Inflammatory macrophage treated with lipopolysaccharide for 1 hour (primary cell): ENCODE measurements around the gene CBLB.

Source experiments
- DNase-seq, 2 donors: peaks; one replicate each; pipeline ENCODE4 v3.0.0-alpha.2; 2020 to 2022

CBLB gene

DNA sequence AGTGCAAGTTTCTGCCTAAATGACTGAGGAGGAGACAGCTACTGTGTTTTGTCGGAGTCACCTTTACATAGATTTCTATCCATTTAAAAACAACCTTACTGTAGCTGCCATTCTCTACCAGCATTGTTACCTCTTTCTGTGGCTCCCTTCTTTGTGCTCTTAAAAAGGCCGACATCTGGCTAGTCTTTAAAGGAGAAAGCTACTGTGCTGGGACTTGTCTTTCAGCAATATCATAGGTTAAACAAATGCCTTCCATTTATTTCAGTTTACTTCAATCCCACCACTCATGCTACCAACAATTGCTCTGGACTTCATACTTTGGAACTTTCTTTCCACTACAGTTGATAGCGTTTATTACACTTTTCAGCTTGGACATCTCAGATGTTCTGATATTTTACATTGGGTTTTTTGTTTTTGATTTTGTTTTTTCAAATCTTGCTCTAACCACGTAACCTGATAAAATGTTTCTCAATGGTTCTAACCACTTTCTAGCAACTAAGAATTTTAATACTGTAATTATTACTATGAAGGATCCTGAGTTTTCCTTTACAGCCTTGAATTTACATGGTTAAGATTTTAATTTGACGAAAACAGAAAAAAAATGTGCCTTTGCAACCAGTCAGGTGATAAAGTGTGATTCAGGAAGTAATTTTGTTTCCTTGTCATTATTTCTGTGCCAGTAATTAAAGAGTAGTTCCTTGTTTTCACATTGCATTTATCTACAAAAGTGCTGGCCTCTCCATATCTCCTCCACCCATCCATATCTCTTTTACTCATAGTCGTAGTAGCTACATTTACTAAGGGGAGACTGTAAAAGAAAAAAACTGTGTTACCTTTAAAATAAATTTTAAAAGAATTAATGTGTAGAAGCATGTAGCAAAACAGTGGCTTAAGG is 1.3 kb upstream of the CBLB start:
- no peak for DNase-seq

DNA sequence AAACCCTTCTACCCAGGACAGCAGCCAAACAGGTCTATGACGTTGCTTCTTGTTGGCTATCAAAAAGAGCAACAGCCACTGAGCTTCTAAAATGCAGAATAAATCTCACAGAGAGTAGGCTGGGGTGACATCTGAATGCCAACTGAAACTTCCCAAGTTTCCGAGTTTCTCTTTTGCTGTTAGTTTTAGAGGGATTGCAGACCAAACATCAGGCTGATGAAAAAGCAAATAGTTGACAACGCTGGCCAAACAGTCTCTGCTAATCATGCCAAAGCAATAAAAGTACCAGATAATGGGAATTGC is 670 bp upstream of the CBLB start:
- no peak for DNase-seq

DNA sequence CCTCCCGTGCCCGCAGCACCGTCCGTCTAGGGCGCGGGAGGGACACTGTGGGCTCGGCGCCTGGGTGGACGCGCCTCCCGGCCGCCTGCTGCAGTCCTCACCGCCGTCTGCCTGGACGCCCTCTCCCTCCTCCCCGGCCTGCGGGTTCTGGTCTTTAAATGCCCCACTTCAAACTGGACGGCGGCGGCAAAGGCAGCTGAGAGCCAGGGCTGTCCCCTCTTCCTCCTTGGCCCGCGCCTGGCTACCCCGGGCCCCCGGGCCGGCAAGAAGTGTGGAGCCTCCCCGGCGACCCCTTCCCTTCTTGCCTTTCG is 426 bp downstream of the CBLB start:
- peak in 1 of 2 donors; percentile 27 for DNase-seq

DNA sequence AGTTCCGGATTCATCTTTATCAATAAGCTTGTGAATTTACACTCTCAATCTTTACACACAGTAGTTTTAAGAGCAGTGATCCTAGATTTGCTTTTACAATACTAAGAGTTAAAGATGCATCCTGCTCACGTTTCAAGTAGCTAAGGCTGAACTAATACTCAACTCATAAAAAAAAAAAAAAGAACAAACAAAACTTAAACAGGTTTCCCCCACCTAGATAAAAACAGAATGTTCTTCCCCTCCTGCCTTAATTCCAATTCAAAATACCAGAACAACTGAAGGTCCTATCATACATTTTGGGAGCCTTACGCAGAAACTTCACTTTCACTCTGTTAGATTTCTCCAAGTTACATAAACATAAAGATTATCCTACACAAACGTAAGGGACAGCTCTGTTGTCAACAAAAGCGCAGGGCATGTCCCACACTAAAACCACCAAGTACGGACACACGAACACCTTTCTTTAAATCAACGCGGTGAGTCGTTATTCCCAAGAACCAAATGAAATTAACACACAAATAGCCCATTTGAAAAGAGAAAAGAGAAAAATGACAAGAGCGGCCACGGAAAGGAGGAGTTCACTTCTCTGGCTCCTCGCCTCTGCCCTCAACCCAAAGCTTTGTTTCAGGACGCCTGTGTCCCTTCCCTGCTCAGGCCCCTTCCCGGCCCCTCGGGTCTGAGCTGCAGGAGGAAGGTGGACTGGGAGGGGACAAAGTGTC is 941 bp downstream of the CBLB start:
- peak in 1 of 2 donors; percentile 21 for DNase-seq

DNA sequence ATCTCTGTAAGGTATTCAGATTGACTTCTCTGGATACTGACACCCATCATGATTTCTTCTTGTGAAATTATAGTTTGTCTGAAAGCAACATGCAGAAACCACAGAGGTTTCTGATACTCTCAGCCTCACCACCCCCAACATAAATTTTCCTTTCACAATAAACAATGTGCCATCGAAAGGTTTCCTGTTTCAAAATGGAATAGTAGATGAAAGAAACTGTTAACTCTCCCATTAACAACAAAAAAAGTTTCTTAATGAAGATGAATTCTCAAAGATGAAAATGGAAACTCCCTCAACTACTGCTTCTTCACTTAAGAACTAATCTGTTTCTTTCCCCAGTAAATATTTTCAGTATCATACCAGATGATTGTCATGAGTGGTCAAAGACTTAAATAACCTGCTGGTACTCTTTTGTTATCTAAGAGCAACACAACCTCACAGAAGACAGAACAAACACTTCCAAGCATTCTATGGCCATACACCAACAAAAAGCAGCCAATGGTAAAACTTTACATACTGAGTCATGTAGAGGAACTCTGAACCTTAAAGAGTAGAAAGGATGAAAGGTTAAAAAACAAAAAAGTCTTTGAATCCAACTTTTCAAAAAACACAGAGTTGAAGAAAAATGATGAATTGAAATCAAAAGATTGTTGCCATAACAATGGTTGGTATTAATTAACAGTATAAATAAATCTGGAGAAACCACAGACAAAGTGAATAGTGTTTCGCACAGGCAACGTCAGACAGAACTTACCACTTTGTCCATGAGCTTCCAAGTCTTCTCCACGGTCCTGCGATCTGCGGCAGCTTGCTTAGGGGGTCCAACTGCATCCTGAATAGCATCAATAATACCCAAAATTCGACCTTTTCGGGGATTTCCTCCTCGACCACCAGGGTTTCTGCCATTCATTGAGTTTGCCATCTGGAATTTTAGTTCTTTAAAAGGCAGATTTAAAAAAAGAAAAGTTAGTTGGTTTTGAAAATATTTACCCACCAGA is 1.9 kb downstream of the CBLB start:
- no peak for DNase-seq

GRCh38 chr3:105865867-105866350 is 2.9 kb downstream of the CBLB start:
- no peak for DNase-seq

- DNase-seq, result no peak
Measured at GRCh38 chr3:105865016-105865623, 3.7 kb downstream of the CBLB start.

- DNase-seq, result no peak
Measured at GRCh38 chr3:105864212-105864611, 4.6 kb downstream of the CBLB start.

- no peak for DNase-seq
Measured at GRCh38 chr3:105863608-105864007, 5.2 kb downstream of the CBLB start.

DNA sequence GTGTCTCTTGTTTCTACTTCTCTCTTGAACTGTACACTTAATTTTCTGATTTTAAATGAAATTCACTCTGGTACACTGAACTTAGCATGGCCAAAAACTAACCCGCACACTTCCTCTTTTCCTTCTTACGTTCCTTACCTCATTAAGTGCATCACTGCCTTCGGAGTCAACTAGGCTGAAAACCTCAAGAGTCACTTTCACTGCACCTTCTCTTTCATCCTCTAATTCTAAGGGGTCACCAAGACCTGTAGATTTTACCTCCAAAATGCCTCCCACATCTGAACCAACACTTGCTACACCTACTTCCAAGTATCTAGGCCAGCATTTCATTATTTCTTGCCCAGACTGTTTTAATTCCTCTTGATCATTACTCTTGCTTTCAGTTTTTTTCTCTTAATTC is 6.6 kb downstream of the CBLB start:
- peak in 1 of 2 donors; percentile 31 for DNase-seq

DNA sequence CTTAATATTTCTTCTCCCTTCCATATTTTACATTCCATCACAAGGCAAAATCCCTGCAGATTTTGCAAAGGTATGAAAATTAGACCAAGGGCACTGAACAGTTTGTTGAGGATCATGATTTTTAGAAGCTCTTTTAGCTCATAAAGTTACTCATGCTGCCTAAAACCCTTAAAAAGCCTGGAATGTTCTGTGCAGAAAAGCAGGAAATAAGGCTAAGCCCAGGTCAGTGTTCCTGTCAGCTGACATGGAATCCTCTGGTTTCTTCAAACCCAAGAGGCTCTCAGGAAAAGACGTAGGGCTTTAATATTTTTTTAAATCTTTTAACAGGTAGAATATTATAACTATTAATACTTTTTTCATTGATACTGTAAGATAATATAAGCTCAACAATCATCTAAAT is 8.2 kb downstream of the CBLB start:
- DNase-seq, result no peak

GRCh38 chr3:105858017-105858416 is 10.8 kb downstream of the CBLB start:
- no peak for DNase-seq

- no peak for DNase-seq
Measured at GRCh38 chr3:105857601-105858000, 11.2 kb downstream of the CBLB start.

- no peak for DNase-seq
Measured at GRCh38 chr3:105856605-105857004, 12.2 kb downstream of the CBLB start.

DNA sequence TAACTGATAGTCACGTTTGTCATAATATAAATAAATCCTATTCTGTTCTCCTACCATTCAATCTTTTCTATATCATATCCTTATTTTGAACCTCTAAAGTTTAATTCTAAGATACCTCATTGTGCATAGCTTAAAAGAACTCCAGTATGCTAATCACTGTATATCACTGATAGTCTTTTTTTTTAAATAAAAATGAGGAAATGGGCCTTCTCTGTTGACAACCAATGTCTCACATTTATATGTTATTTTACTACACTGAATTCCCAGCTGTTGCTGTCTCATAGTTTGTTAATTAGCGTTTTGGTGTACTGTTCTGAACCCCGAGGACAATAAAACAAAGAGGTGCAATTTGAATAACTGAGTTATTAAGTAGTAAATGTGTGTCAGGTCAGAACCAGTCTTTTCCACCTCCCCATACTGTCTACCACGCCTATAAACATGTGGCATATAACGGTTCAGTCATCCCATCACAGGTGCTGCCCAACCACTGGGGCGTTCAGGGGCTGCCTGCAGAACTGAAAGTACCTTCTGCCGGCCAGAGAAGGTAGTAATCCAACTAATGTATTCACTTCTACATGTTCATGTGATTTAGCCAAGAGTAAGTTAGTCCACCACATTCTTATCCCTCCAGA is 14.9 kb downstream of the CBLB start:
- no peak for DNase-seq

DNA sequence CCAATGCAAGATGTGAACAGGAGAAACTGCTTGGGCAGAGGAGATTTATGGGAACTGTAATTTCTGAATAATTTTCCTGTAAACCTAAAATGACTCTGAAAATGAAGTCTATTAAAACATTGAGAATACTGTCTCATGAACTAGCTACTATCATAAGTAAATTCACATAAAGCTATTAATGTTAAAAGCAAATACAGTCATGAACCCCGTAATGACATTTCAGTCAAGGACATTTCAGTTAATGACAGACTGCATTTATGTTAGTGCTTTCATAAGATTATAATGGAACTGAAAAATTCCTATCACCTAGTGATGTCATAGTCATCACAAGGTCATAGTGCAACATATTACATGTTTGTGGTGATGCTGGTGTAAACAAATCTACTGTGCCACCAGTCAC is 17.2 kb downstream of the CBLB start:
- no peak for DNase-seq

DNA sequence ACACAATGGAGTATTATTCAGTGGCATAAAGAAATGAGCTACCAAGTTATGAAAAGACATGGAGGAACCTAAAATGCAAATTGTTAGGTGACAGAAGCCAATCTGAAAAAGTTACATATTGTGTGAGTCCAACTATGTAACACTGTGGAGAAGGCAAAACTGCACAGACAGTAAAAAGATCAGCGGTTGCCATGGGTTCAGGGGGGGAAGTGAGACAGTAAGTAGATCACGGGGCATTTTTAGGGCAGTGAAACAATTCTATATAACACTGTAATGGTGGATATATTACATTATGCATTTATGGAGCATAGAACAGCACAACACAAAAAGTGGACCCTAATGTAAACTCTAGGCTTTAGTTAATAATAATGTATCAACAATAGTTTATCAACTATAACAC is 17.6 kb downstream of the CBLB start:
- DNase-seq, result no peak

- DNase-seq, result no peak
Measured at GRCh38 chr3:105850593-105850992, 18.2 kb downstream of the CBLB start.

DNA sequence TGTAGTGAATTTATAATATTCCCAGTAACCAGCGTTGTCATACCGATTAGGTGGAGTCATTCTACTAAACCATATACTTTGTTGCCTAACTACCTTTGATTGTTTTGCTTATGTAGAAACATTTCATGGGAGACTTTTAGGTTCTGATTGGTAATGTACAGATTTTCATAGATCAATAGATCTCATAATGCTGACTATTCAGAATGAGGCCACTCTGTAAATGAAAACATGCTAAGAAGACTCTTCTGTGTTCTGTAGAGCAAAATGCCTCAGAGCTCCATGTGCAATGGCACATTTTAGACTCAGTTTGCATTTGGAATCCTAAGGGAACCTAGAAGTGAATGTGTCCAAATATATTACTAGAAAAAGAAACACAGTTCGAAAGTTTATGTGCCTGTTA is 20.0 kb downstream of the CBLB start:
- DNase-seq, result no peak

GRCh38 chr3:105847865-105848264 is 20.9 kb downstream of the CBLB start:
- no peak for DNase-seq

- DNase-seq, result no peak
Measured at GRCh38 chr3:105847452-105847851, 21.4 kb downstream of the CBLB start.

- DNase-seq, result no peak
Measured at GRCh38 chr3:105846809-105847208, 22.0 kb downstream of the CBLB start.
